Fibroblast of lung (primary cell): ENCODE data around the gene NCAPH2.

Experiments
- EZH2 ChIP-seq: IDR thresholded peaks from 2 replicates; pipeline ENCODE4 v1.5.1; 2012; ENCODE audit warnings: low read length, control low read depth, mild to moderate bottlenecking; ENCODE audit errors: missing control alignments
- TF ChIP-seq, protein P1 (sequence below), 2 donors: IDR thresholded peaks in 1 of 2; conservative IDR thresholded peaks in 1 of 2; 1 replicate in 1 of 2; 2 replicates in 1 of 2; pipeline ENCODE4 v1.5.1; 2011 to 2012; ENCODE audit warnings: low read length in 2 of 2, control low read depth in 1 of 2, inconsistent platforms in 1 of 2, low read depth in 1 of 2, mild to moderate bottlenecking in 1 of 2

DNA sequence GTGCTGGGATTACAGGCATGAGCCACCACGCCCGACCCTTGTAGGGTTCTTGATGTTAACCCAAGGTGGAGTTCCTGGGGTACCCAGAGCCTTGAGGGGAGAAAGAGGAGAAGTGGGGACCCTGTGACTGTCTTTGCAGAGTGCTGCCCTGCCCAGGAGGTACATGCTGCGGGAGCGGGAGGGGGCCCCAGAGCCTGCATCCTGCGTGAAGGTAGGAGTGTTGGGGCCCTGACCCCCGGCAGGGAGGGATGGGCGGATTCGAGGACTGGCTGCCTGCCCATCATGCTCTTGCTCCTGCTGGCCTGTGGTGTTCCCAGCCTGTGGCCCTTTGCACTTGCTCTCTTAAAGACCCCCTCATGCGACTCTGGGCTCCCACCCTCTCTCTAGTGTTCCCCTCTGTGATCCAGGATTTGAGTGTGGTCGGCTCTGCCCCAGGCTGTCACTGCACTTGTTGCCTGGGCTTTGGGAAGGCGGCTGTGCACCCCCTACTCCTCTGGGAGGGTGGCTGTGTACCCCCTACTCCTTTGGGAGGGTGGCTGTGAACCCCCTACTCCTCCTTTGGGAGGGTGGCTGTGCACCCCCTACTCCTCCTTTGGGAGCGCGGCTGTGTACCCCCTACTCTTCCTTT, 12.9 kb downstream of the NCAPH2 start:
- TF ChIP-seq EZH2, result no peak
- TF ChIP-seq, protein P1, sequence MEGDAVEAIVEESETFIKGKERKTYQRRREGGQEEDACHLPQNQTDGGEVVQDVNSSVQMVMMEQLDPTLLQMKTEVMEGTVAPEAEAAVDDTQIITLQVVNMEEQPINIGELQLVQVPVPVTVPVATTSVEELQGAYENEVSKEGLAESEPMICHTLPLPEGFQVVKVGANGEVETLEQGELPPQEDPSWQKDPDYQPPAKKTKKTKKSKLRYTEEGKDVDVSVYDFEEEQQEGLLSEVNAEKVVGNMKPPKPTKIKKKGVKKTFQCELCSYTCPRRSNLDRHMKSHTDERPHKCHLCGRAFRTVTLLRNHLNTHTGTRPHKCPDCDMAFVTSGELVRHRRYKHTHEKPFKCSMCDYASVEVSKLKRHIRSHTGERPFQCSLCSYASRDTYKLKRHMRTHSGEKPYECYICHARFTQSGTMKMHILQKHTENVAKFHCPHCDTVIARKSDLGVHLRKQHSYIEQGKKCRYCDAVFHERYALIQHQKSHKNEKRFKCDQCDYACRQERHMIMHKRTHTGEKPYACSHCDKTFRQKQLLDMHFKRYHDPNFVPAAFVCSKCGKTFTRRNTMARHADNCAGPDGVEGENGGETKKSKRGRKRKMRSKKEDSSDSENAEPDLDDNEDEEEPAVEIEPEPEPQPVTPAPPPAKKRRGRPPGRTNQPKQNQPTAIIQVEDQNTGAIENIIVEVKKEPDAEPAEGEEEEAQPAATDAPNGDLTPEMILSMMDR (conservative IDR thresholded peaks at IDR 0.05 in 1 of 2, IDR thresholded peaks at IDR 0.05 in 1 of 2; ENCODE audit: low read depth in 1 of 2, low read length in 2 of 2), result no peak
